ENCODE measurements around the gene FKBP5. TPM values are rescaled to one million over a fixed set of nuclear protein-coding genes. Genes with fewer than 3 reads are reported as not detected.

FKBP5 gene
- total and polyA plus RNA-seq, 2 of the 4 experiments (the other 2 are of a cell fraction): 6.8 to 7.0 TPM

GRCh38 chr6:35611240-35611639 is 77.5 kb downstream of the FKBP5 start:
- Histone ChIP-seq H2BK20ac (ENCODE audit: low read depth, low read length) (no peak overlapping the region), H4K5ac (ENCODE audit: low read depth, low read length) (no peak overlapping the region), H3K27me3 (ENCODE audit: control insufficient read depth, insufficient read depth, low read length) (no peaks in the 10 kb centered on the region), H3K14ac (replicated peaks; ENCODE audit: low read depth, low read length) (no peak overlapping the region), H2AFZ (replicated peaks; ENCODE audit: low read length, poor library complexity) (no peak overlapping the region), H2BK5ac (ENCODE audit: low read depth, low read length, poor library complexity, severe bottlenecking) (no peak overlapping the region), H2AK5ac (ENCODE audit: low read depth, low read length) (no peak overlapping the region), H3K4me3 (ENCODE audit: insufficient read depth, low read depth, low read length) (no peak overlapping the region), H3K23ac (ENCODE audit: low read depth, low read length) (no peak overlapping the region), H2BK120ac (ENCODE audit: low read depth, low read length) (no peak overlapping the region), H3K36me3 (ENCODE audit: control insufficient read depth, insufficient read depth, low read length) (no peaks in the 10 kb centered on the region), H3K4ac (ENCODE audit: low read depth, low read length) (no peak overlapping the region), H3K79me1 (ENCODE audit: low read depth in 1 of 2, low read length in 2 of 2) (no peaks in the 10 kb centered on the region), H3K56ac (ENCODE audit: extremely low read depth, insufficient read depth, low read length) (no peak overlapping the region), H3K4me2 (ENCODE audit: low read depth, low read length) (no peak overlapping the region), H2AK9ac (replicated peaks; ENCODE audit: low read depth, low read length, poor library complexity) (no peak overlapping the region), H3K4me1 (ENCODE audit: control insufficient read depth, insufficient read depth, low read length) (0 out of 2 replicates have a peak, but pooled peaks cover 3% of the 10 kb centered on the region), H4K20me1 (ENCODE audit: insufficient read depth, low read length) (no peaks in the 10 kb centered on the region), H2BK15ac (ENCODE audit: low read depth, low read length) (no peak overlapping the region), H3K27ac (ENCODE audit: insufficient read depth, low read length) (no peak overlapping the region), H4K91ac (ENCODE audit: insufficient read depth, low read depth, low read length) (no peak overlapping the region), H3K18ac (ENCODE audit: low read depth, low read length) (no peak overlapping the region), H4K8ac (ENCODE audit: low read depth in 2 of 2, low read length in 2 of 2) (no peak overlapping the region), H3K9me3 (ENCODE audit: control insufficient read depth, insufficient read depth, low read length) (no peaks in the 10 kb centered on the region), H3K9me1 (ENCODE audit: insufficient read depth, low read length) (peaks cover 3% of the 10 kb centered on the region; the same call in 1 of the 2 replicates), H3K9ac (ENCODE audit: low read depth, low read length) (no peak overlapping the region)
- TF ChIP-seq MAFK (IDR thresholded peaks at IDR 0.05; ENCODE audit: low read depth, low read length) (peak; percentile 62; the same call in 1 of the 2 replicates), ELK1 (IDR thresholded peaks at IDR 0.05; ENCODE audit: borderline replicate concordance, low read depth, low read length) (no peak)
- ChIA-PET CTCF (no interaction called here), POLR2A (ENCODE audit: unreplicated experiment) (no interaction called here)
- dilution Hi-C loops (cut with HindIII; ENCODE audit: low sequenced_read_pairs, unreplicated experiment) (no loop called here), in situ Hi-C loops (cut with MboI; ENCODE audit: low sequenced_read_pairs) (no loop called here), intact Hi-C loops (cut with micrococcal nuclease) (no loop called here)
- BruUV-seq (replicated peaks): no TSS peak
- peak; percentile 60 for DNase-seq
- WGBS, 2 experiments (ENCODE audit: extremely low coverage in 2 of 2, insufficient read length in 1 of 2): 100% methylated on average over 1 of the region's 3 CpGs; no CpG with 5 or more reads in 1 of the 2 experiments
- peak; percentile 43 for ATAC-seq (ENCODE audit: low read depth)
